Left lobe of liver (tissue), 2 donors: ENCODE data around the gene SMARCC1. TPM values are rescaled to one million over a fixed set of nuclear protein-coding genes. Genes with fewer than 3 reads are reported as not detected.

Experiments
- ATAC-seq: fragments of 200-7000 bp; cut with Tn5 transposase; one replicate; pipeline ENCODE4 v1.9.1; 2020; ENCODE audit warnings: mild to moderate bottlenecking, moderate library complexity
- DNase-seq: peaks from one replicate; pipeline ENCODE4 v3.0.0-alpha.2; 2020; ENCODE audit warnings: low spot score
- total RNA-seq: library from RNA; stranded (reverse); gene quantifications from one replicate; pipeline ENCODE4 v1.2.1, GENCODE V29; 2021
- donor health status: DM: no; HTN: no; CAD: no; lungs with moderate emphysema.
- donor health status: DM: no; HTN: yes; CAD: no.

The SMARCC1 gene
- total RNA-seq, 1 donor from 2014 or later = 23.8 TPM

DNA sequence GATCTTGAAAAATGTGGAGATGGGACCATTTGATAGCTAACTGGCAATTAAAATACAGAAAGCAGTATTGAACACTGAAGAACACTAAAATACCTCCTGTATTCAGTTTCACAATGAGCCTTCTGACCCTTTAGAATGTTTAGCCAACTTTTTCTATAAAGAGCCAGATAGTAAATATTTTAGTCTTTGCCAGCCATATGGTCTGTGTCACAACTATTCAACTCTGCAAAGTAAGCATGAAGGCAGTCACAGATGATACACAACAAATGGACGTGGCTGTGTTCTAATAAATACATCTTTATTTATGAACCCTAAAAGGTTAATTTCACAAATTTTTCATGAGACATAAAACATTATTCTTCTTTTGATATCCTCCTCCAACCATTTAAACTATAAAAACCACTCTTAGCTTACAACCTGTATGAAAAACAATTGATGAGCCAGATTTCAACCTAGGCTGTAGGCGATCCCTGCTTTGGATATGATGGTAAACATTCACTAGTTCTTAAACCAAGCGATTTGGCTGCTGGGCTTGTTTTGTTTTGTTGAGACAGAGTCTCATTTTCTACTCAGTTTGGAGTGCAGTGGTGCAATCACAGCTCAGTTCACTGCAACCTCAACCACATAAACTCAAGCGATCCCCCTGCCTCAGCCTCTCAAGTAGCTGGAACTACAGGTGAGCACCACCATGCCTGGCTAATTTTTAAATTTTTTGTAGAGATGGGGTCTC, 189.5 kb downstream of the SMARCC1 start:
- ATAC-seq (no peak), DNase-seq (no peak)

GRCh38 chr3:47590216-47590615, 191.5 kb downstream of the SMARCC1 start:
- DNase-seq (no peak), ATAC-seq (no peak)

- DNase-seq (no peak), ATAC-seq (no peak)
Observed at GRCh38 chr3:47588587-47588986, 193.1 kb downstream of the SMARCC1 start.

DNA sequence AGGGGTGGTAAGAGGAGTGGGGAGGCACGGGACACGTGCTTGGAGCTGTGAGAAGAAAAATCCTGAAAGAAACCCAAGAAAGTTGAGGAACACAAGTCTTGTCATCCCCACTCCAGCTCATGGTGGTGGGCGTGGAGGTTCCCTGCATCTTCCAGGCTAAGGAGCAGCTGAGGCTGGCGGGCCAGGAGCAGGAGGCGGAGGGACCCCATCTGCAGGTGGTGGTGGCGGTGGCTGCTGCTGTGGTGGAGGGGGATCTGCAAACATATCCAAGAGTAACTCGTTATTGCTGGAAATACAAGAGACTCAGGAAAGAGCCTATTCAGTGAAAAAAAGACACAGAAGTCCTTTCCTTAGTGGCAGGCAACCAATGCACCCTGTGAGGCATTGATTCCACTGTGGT, 193.6 kb downstream of the SMARCC1 start:
- DNase-seq (no peak), ATAC-seq (no peak)

- no peak for DNase-seq
- no peak for ATAC-seq
Observed at GRCh38 chr3:47586746-47587145, 194.9 kb downstream of the SMARCC1 start.

DNA sequence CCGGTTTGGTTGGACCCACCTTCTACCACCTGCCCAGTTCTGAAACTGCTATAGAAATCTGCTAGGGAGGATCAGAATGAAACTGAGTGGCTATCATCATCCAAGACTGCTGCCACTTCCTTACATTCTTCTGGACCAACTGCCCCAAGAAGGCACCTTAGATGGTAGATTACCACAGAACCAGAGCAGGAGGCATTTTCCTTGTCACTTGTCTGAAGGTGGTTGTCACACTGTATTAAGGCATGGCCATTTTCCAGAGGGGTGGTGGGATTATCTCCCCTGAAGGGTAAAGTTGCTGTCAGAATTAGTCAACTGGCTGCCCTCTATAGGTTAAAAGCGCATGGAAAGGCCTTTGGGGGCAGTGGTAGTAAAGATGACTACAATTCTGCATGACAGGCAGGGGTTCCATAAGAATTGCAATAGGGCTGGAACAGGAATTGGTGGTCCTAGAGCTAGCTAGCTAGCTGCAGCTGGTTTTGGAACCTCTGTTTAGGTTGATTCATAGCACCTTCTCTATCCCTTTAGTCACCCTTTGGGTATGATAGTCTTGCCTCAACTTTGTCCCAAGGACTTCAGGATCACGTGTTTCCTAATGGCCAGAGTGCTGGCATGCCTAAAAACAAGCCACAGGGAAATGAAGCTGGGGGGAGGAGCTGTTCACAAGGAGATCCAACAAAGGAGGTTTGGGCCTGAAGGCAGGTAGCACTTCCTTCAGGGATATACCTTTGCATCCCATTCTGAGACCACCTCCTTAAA, 198.2 kb downstream of the SMARCC1 start:
- ATAC-seq (no peak), DNase-seq (no peak)

DNA sequence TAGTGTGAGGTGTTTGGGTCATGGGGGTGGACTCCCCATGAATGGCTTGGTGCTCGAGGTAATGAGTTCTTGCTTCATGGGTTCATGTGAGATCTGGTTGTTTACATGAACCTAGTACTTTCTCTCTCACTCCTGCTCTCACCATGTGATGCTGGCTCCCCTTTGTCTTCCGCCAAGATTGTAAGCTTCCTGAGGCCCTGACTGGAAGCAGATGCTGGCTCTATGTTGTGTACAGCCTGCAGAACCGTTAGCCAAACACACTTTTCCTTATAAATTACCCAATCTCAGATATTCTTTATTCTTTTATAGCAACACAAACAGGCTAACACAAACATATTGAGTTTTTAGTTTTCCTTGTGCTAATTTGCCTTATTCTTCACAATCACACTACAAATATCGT, 199.9 kb downstream of the SMARCC1 start:
- no peak for DNase-seq
- ATAC-seq = peak; percentile 3

- ATAC-seq = peak; percentile 42
Observed at GRCh38 chr3:47581422-47581821, 200.3 kb downstream of the SMARCC1 start.

GRCh38 chr3:47580481-47580880, 201.2 kb downstream of the SMARCC1 start:
- DNase-seq (no peak), ATAC-seq (no peak)

More at GRCh38 chr3:47581422-47581821, 200.3 kb downstream of the SMARCC1 start:
- peak; percentile 50 for DNase-seq

GRCh38 chr3:47579875-47580274, 201.8 kb downstream of the SMARCC1 start:
- DNase-seq (no peak), ATAC-seq (no peak)

- ATAC-seq (peak; percentile 61), DNase-seq (no peak)
Observed at GRCh38 chr3:47578691-47579632, 202.7 kb downstream of the SMARCC1 start, which contains the start of gene CSPG5. Gene CSPG5, minus strand, starts transcription at chr3:47578865. Its CDS starts 172 bp downstream, at chr3:47578693.

- DNase-seq (peak; percentile 56), ATAC-seq (peak; percentile 80)
Observed at GRCh38 chr3:47578119-47578632, 203.5 kb downstream of the SMARCC1 start.

DNA sequence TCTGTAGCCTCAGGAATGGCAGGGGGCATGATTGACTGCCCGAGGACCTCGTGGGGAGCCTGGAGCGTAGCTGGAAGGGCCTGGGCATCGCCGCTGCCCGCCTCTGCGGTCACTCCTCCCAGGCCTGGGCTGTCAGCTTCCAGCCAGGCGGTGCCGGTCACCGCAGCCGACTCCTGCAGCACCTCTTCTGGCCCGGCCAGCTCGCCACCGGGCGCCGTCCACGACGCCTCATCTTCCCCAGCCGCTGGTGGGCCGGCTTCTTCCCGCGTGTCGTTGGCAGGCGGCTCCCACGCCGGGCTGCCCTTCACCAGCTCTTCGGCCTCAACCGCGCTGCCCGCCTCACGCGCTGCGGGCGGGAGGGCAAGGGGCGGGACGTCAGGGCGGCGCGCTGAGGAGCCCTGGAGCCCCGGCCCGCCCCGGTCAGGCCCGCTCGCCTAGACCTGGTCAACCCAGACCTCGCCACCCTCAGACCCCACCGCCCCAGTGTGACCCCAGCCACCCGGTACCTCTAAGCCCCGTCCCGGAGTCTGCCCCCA, 204.0 kb downstream of the SMARCC1 start:
- peak; percentile 48 for DNase-seq
- ATAC-seq = peak; percentile 70

DNA sequence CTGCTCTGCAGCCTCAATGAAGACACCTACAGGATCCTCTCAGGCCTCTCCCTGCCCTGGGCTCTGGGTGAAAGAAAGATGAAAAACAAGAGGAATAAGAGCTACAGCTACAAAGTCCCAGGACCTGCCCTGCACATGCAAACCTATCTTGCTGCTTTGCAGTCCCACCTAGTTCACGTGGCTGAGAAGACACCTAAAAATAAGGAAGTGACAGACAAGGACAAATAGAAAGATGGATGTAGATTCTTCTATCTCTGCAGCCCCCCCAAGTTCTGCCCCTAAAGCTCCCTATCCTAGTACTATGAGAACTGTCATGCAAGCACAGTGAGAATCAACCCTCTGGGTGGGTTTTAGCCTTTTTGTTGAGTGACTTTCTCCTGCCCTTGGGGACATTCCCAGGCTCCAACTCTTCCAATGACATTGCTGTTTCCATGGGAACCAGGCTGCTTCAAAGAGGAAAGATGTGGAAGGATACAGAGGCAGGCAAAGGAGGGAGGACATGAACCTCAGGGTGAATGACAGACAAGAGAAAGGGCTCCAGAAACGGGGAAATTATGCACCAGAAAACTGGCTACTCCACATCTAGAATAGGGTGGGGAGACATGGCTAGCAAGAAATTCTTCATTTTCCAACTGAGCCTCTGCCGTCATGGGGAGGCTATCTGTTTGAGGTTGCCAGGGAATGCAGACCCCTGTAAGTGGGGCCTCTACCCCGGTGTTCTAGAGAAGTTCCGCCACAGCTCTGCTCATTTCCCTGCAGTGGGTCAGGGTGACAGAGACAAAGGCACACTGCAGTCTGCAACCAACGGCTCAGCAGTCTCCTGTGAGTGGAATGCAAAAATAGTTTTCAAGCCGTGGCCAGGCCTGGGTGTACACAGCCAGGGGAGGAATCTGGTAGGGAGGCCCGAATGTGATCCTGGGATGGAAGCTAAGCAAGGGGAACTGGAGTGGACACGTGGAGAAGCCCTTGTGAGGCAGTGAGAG, 208.2 kb downstream of the SMARCC1 start:
- no peak for DNase-seq
- ATAC-seq = no peak

DNA sequence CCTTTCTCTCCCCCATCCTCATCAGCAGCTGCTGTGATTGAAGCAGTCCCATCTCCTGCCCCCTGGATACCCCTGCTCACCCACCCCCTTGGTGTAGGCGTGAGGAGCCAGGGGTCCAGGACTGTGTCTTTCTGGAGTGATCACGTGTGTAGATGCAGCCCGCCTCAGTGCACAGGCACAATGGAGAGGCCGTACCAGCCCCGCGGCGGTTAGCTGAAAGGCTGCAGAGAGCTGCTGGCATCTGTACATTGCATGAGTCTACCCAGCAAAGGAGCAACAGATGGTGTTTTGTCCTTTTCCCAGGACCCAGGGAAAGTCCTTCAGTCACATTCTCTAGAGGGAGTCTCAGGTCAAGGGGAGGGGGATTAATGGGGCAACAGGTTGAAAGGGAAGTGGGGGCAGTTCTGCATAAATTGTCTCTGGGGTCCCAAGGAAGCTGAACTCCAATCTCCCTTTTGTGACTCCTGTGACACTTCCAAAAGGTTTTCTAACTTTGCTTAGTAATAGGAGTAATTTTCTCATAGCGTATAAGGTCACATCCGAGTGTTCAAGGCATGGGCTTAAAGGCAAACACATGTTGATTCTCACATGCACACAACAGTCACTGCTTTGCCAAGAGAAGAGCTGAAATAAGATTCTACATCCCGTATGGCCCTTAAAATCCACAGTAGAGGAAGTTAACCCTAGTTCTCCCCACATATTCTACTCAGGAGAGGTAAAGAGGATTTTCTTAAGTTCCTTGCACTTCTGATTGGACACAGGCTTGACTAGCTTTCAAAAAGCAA, 210.1 kb downstream of the SMARCC1 start:
- DNase-seq = no peak

DNA sequence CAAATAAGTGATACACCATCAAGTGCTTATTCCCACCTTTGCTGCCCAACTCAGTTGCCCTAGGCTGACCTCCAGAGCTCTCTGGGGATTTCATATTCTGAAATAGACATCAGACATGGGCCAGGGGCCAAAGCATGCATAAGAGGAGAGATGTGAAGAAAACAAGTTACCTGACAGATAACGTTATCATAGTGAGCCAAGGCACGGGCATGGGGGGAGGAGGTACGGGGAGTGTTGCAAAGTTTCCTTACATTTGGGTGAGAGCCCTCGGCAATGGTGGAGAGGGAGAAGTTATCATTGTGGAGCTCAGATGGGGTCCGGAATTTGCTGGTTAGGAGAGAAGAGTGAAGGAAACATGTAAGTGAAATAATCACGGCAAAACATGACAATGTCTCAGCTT, 212.8 kb downstream of the SMARCC1 start:
- ATAC-seq = no peak

More for the DNA sequence above, 210.1 kb downstream of the SMARCC1 start:
- no peak for ATAC-seq

GRCh38 chr3:47567149-47567548, 214.5 kb downstream of the SMARCC1 start:
- DNase-seq (no peak), ATAC-seq (no peak)

More for the DNA sequence above, 212.8 kb downstream of the SMARCC1 start:
- DNase-seq = no peak

DNA sequence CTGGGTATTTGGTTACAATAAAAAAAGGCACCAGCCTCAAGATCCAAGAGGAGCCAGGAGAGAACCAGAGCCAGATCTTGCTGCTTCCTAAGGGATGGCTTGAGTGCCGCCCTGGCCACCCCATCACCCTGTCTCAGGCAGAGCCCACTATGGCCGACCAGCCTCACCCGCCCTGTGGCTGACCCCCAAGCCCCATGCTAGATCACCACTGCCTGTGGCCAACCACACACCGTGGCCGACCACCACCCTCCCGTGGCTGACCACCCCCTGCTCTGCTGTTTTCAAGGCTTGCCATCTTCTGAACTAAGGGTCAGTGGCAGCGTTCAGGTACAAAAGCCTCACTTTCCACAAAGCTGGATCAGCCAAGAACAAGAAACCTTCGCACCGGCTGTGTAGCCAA, 215.0 kb downstream of the SMARCC1 start:
- DNase-seq (no peak), ATAC-seq (no peak)
